ACHN (cell line): ENCODE measurements around the gene YIF1A.

Experiments used
- DNase-seq: peaks from one replicate; pipeline ENCODE4 v3.0.0-alpha.2; 2015
- in situ Hi-C: cut with HindIII; loops from 2 replicates; pipeline ENCODE4 v1.10.0; 2017; ENCODE audit warnings: low sequenced_read_pairs, low pct_ligation_motif_present, low pct_unique_long_range_greater_than_20kb

YIF1A gene

GRCh38 chr11:66238786-66239413 is 50.0 kb downstream of the YIF1A start:
- DNase-seq = no peak
- in situ Hi-C loops = no loop called here

GRCh38 chr11:66237867-66238266 is 51.1 kb downstream of the YIF1A start:
- no peak for DNase-seq
- in situ Hi-C loops = no loop called here

- in situ Hi-C loops = no loop called here
- DNase-seq = no peak
Measured at GRCh38 chr11:66235141-66235540, 53.8 kb downstream of the YIF1A start.
